Sciatic nerve (tissue), 2 donors: ENCODE measurements around the gene AK5. TPM values are rescaled to one million over a fixed set of nuclear protein-coding genes. Genes with fewer than 3 reads are reported as not detected.
"Not testable (repeated sequence)": the region's sequence is repeated elsewhere in the genome, so short reads cannot be mapped to it uniquely, and the experiment has no call there.

Experiments
- ATAC-seq: fragments of 200-7000 bp; cut with Tn5 transposase; one replicate; pipeline ENCODE4 v1.9.1; 2020; ENCODE audit warnings: mild to moderate bottlenecking, moderate library complexity
- DNase-seq: peaks from one replicate; pipeline ENCODE4 v3.0.0-alpha.2; 2020; ENCODE audit warnings: low spot score
- intact Hi-C: fragments of 100-400 bp; cut with DNase I; formaldehyde crosslinking; loops from one replicate; pipeline ENCODE4 v1.14.2; 2022
- total RNA-seq: library from RNA; stranded (reverse); fragmentation: NEBNext Ultra II Directional; extraction: Animal tissue kit (Norgen Biotek cat#: 25700); gene quantifications from one replicate; pipeline ENCODE4 v1.2.1, GENCODE V29; 2021
- donor health status: DM: no; HTN: no; CAD: no.
- donor health status: DM: no; HTN: no; CAD: no.

The AK5 gene
- total RNA-seq, 1 donor from 2014 or later: 47.1 TPM

- DNase-seq: no peak
- intact Hi-C loops: no loop called here
These were observed 233.3 kb downstream of the AK5 start for GRCh38 chr1:77514921-77515776.

DNA sequence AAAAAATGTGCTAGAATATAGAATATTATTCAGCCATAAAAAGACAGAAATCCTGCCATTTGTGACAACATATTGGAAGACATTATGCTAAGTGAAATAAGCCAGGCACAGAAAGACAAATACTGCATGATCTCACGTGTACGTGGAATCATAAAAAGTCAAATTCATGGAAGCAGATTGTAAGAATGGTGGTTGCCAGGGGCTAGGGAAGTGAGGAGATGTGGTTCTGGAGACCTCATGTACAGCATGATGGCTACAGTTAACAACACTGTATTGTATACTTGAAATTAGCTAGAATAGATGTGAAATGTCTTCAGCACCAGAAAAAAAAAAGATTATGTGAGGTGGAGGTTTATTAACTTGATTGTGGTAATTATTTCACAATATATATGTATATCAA, 234.3 kb downstream of the AK5 start:
- intact Hi-C loops: no loop called here
- ATAC-seq (no peak), DNase-seq (no peak)

More at GRCh38 chr1:77514921-77515776, 233.3 kb downstream of the AK5 start:
- peak; percentile 92 for ATAC-seq

- intact Hi-C loops: no loop called here
- ATAC-seq: no peak
- no peak for DNase-seq
These were observed 242.2 kb downstream of the AK5 start for GRCh38 chr1:77524038-77524437.

DNA sequence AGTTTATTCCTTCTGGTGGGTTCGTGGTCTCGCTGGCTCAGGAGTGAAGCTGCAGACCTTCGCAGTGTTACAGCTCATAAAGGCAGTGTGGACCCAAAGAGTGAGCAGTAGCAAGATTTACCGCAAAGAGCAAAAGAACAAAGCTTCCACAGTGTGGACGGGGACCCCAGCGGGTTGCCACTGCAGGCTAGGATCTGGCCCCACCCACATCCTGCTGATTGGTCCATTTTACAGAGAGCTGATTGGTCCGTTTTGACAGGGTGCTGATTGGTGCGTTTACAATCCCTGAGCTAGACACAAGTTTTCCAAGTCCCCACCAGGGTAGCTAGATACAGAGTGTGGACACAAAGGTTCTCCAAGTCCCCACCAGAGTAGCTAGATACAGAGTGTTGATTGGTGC, 249.3 kb downstream of the AK5 start:
- intact Hi-C loops, DNase-seq, ATAC-seq: not testable (repeated sequence)

- ATAC-seq, intact Hi-C loops, DNase-seq: not testable (repeated sequence)
These were observed 249.9 kb downstream of the AK5 start for GRCh38 chr1:77531596-77532280.

GRCh38 chr1:77532641-77533040, 250.8 kb downstream of the AK5 start:
- ATAC-seq (no peak), DNase-seq (no peak)
- intact Hi-C loops: no loop called here

GRCh38 chr1:77533660-77534305, 252.0 kb downstream of the AK5 start:
- DNase-seq (peak; percentile 75), ATAC-seq (peak; percentile 74)
- intact Hi-C loops: no loop called here

- DNase-seq (no peak), ATAC-seq (no peak)
- intact Hi-C loops: no loop called here
These were observed 252.6 kb downstream of the AK5 start for GRCh38 chr1:77534456-77534855.

- DNase-seq (no peak), ATAC-seq (no peak)
- intact Hi-C loops: no loop called here
These were observed 255.0 kb downstream of the AK5 start for GRCh38 chr1:77536813-77537212.

- peak; percentile 81 for ATAC-seq
- intact Hi-C loops: no loop called here
- no peak for DNase-seq
These were observed 257.2 kb downstream of the AK5 start for GRCh38 chr1:77538956-77539518.

GRCh38 chr1:77539519-77540142, 257.8 kb downstream of the AK5 start:
- intact Hi-C loops: no loop called here
- DNase-seq (no peak), ATAC-seq (peak; percentile 78)

DNA sequence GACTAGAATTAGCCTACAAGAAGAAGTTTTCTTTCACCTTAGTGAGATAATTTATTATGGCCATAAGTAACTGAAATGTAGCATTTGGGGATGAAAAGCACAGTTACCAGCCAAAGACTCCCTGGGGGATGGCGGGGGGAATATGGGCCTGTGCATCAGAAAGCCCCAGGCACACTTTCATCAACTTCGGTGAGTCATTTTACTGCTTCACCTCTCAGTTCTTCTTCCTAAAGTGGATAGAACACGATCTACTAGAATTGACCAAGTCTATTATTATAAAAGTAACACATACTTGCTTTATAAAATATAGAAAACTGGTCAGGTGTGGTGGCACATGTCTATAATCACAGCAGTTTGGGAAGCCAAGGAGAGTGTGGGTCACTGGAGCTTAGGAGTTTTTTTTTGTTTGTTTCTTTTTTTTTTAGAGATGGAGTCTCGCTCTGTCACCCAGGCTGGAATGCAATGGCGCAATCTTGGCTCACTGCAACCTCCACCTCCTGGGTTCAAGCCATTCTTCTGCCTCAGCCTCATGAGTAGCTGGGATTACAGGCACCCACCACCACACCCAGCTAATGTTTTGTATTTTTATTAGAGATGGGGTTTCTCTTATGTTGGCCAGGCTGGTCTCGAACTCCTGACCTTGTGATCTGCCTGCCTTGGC, 258.8 kb downstream of the AK5 start:
- ATAC-seq (no peak), DNase-seq (no peak)
- intact Hi-C loops: no loop called here

DNA sequence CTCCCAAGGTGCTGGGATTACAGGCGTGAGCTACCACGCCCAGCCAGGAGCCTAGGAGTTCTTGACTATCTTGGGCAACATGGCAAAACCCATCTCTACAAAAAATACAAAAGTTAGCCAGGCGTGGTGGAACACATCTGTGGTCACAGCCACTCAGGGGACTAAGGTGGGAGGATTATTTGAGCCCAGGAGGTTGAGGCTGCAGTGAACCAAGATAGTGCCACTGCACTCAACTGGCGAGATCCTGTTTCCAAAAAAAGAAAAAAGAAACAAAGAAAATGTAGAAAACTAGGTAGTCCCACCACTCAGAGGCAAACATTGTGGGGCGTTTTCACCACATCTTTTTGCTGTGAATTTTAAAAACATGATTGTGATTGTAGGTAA, 259.3 kb downstream of the AK5 start:
- intact Hi-C loops: no loop called here
- ATAC-seq (no peak), DNase-seq (no peak)

GRCh38 chr1:77542813-77543420, 261.1 kb downstream of the AK5 start:
- ATAC-seq (no peak), DNase-seq (no peak)
- intact Hi-C loops: no loop called here

GRCh38 chr1:77543822-77544448, 262.1 kb downstream of the AK5 start:
- intact Hi-C loops: no loop called here
- ATAC-seq: no peak
- DNase-seq: no peak

DNA sequence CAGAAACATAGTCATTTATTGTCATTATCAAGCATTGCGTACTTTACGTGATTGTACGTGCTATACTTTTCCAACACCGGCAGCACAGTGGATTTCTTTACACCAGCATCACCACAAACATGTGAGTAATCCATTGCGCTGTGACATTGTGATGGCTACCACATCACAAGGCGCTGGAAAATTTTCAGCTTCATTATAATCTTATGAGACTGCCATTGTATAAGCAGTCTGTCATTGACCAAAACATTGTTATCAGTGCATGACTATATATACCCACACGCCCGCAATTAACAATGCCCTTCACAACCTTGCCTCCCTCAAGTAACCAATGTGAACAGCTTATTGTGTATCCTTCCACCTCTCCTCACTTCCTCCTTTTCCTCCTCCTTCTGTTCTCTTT, 263.0 kb downstream of the AK5 start:
- DNase-seq (no peak), ATAC-seq (no peak)
- intact Hi-C loops: no loop called here

GRCh38 chr1:77545970-77546369, 264.2 kb downstream of the AK5 start:
- intact Hi-C loops: no loop called here
- DNase-seq: no peak
- ATAC-seq: no peak

DNA sequence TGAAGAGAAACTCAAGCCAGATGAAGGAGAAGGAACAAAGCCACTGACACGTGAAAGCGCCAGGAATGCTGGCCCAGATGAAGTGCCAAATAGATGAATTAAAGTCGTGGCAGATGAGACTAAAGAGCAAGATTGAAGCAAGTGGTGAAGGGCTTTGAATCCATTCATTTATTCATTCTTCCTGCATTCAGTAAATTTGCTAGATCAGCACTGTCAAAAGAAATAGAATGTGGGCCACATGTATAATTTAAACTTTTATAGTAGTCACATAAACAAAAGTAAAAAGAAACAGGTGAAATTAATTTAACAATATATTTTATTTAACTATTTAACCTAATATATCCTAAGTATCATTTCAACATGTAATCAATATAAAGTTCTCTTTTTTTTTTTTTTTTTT, 265.1 kb downstream of the AK5 start:
- intact Hi-C loops: no loop called here
- no peak for ATAC-seq
- DNase-seq: no peak
